Upper lobe of right lung (tissue), 1 donor: ENCODE data around the gene UPF3A. TPM values are rescaled to one million over a fixed set of nuclear protein-coding genes. Genes with fewer than 3 reads are reported as not detected.

Experiments
- ATAC-seq: fragments of 200-7000 bp; cut with Tn5 transposase; one replicate; pipeline ENCODE4 v1.9.1; 2020; ENCODE audit warnings: mild to moderate bottlenecking, moderate library complexity
- DNase-seq: peaks from one replicate; pipeline ENCODE4 v3.0.0-alpha.2; 2020
- H3K27ac ChIP-seq: fragments of 200-600 bp; one replicate; pipeline ENCODE4 v1.8.0; 2022
- H3K27me3 ChIP-seq: fragments of 200-600 bp; one replicate; pipeline ENCODE4 v1.8.0; 2022; ENCODE audit warnings: mild to moderate bottlenecking
- H3K36me3 ChIP-seq: fragments of 200-600 bp; one replicate; pipeline ENCODE4 v1.8.0; 2022
- H3K4me1 ChIP-seq: fragments of 200-600 bp; one replicate; pipeline ENCODE4 v1.8.0; 2022
- H3K4me3 ChIP-seq: fragments of 200-600 bp; one replicate; pipeline ENCODE4 v1.8.0; 2022; ENCODE audit warnings: mild to moderate bottlenecking
- H3K9me3 ChIP-seq: fragments of 200-600 bp; one replicate; pipeline ENCODE4 v1.8.0; 2022
- CTCF ChIP-seq: fragments of 200-600 bp; IDR thresholded peaks from one replicate; pipeline ENCODE4 v1.8.0; 2022; ENCODE audit warnings: antibody characterized with exemption
- intact Hi-C: fragments of 100-400 bp; cut with DNase I; formaldehyde crosslinking; loops from one replicate; pipeline ENCODE4 v1.11.0; 2022
- total RNA-seq: library from RNA; stranded (reverse); fragmentation: NEBNext Ultra II Directional; extraction: Animal tissue kit (Norgen Biotek cat#: 25700); gene quantifications from one replicate; pipeline ENCODE4 v1.2.1, GENCODE V29; 2021
- donor health status: DM: no; HTN: yes; CAD: no; lungs with severe emphysema.

Gene UPF3A
- total RNA-seq, 1 donor from 2014 or later: 35.6 TPM

GRCh38 chr13:114299604-114300305, 18.4 kb downstream of the UPF3A start:
- no peak for TF ChIP-seq CTCF
- H3K27ac ChIP-seq: no peak overlapping the region
- intact Hi-C loops: no loop called here
- H3K4me1 ChIP-seq: no peaks in the 10 kb centered on the region
- no peak overlapping the region for H3K4me3 ChIP-seq
- DNase-seq (no peak), ATAC-seq (no peak)
- H3K27me3 ChIP-seq: no peaks in the 10 kb centered on the region
- peaks cover 61% of the 10 kb centered on the region for H3K36me3 ChIP-seq
- H3K9me3 ChIP-seq: no peaks in the 10 kb centered on the region

GRCh38 chr13:114303700-114304327, 22.4 kb downstream of the UPF3A start:
- H3K36me3 ChIP-seq: peaks cover 52% of the 10 kb centered on the region
- intact Hi-C loops: no loop called here

GRCh38 chr13:114304346-114305034, 23.1 kb downstream of the UPF3A start:
- Histone ChIP-seq H3K4me1 (no peaks in the 10 kb centered on the region), H3K36me3 (peaks cover 46% of the 10 kb centered on the region), H3K4me3 (no peak overlapping the region), H3K27me3 (no peaks in the 10 kb centered on the region), H3K9me3 (no peaks in the 10 kb centered on the region), H3K27ac (no peak overlapping the region)
- intact Hi-C loops: no loop called here
- DNase-seq: no peak
- no peak for ATAC-seq
- no peak for TF ChIP-seq CTCF

More at GRCh38 chr13:114303700-114304327, 22.4 kb downstream of the UPF3A start:
- H3K9me3 ChIP-seq: no peaks in the 10 kb centered on the region
- H3K27ac ChIP-seq: no peak overlapping the region
- no peak for ATAC-seq
- H3K27me3 ChIP-seq: no peaks in the 10 kb centered on the region
- no peak for TF ChIP-seq CTCF
- no peak for DNase-seq
- H3K4me1 ChIP-seq: no peaks in the 10 kb centered on the region
- H3K4me3 ChIP-seq: no peak overlapping the region

GRCh38 chr13:114309086-114309485, 27.7 kb downstream of the UPF3A start:
- intact Hi-C loops: no loop called here
- no peak for DNase-seq
- Histone ChIP-seq H3K36me3 (peaks cover 19% of the 10 kb centered on the region), H3K4me1 (peaks cover 7% of the 10 kb centered on the region), H3K4me3 (no peak overlapping the region), H3K27me3 (no peaks in the 10 kb centered on the region), H3K9me3 (no peaks in the 10 kb centered on the region), H3K27ac (no peak overlapping the region)
- no peak for TF ChIP-seq CTCF
- ATAC-seq: no peak

- Histone ChIP-seq H3K27ac (no peak overlapping the region), H3K4me3 (no peak overlapping the region), H3K9me3 (no peaks in the 10 kb centered on the region), H3K36me3 (peaks cover 11% of the 10 kb centered on the region), H3K4me1 (peaks cover 7% of the 10 kb centered on the region), H3K27me3 (no peaks in the 10 kb centered on the region)
- intact Hi-C loops: no loop called here
- no peak for TF ChIP-seq CTCF
- ATAC-seq: no peak
- no peak for DNase-seq
These were observed 28.5 kb downstream of the UPF3A start for GRCh38 chr13:114309806-114310410.
